IPS DF 4.7 (cell line): Measurements from ENCODE around the gene KRTAP10-1.
"Not testable (repeated sequence)": the region's sequence is repeated elsewhere in the genome, so short reads cannot be mapped to it uniquely, and the experiment has no call there.

Experiments used
- DNase-seq: peaks from one replicate; pipeline ENCODE4 v3.0.0-alpha.2; 2013; ENCODE audit warnings: low spot score; ENCODE audit errors: extremely low read depth

KRTAP10-1 gene

GRCh38 chr21:44503006-44503889 is 36.7 kb downstream of the KRTAP10-1 start:
- DNase-seq = not testable (repeated sequence)

GRCh38 chr21:44502171-44502958 is 37.6 kb downstream of the KRTAP10-1 start:
- DNase-seq = no peak

GRCh38 chr21:44500111-44500510 is 39.9 kb downstream of the KRTAP10-1 start:
- DNase-seq = no peak

- DNase-seq = no peak
Measured at GRCh38 chr21:44499631-44500030, 40.4 kb downstream of the KRTAP10-1 start.

GRCh38 chr21:44499211-44499560 is 40.8 kb downstream of the KRTAP10-1 start:
- no peak for DNase-seq

GRCh38 chr21:44498280-44499210 is 41.5 kb downstream of the KRTAP10-1 start:
- no peak for DNase-seq

- DNase-seq = no peak
Measured at GRCh38 chr21:44497703-44498126, 42.3 kb downstream of the KRTAP10-1 start.

- no peak for DNase-seq
Measured at GRCh38 chr21:44496564-44497550, 43.1 kb downstream of the KRTAP10-1 start.

GRCh38 chr21:44495611-44496563 is 44.1 kb downstream of the KRTAP10-1 start:
- no peak for DNase-seq

- DNase-seq = no peak
Measured at GRCh38 chr21:44494956-44495355, 45.0 kb downstream of the KRTAP10-1 start.

- no peak for DNase-seq
Measured at GRCh38 chr21:44494418-44494817, 45.6 kb downstream of the KRTAP10-1 start.

GRCh38 chr21:44492567-44493385 is 47.2 kb downstream of the KRTAP10-1 start:
- DNase-seq = no peak

- no peak for DNase-seq
Measured at GRCh38 chr21:44490816-44491215, 49.2 kb downstream of the KRTAP10-1 start.

GRCh38 chr21:44490405-44490804 is 49.6 kb downstream of the KRTAP10-1 start:
- no peak for DNase-seq

GRCh38 chr21:44489962-44490361 is 50.0 kb downstream of the KRTAP10-1 start:
- no peak for DNase-seq
